ENCODE results near the gene THRB. TPM values are rescaled to one million over a fixed set of nuclear protein-coding genes. Genes with fewer than 3 reads are reported as not detected.

The THRB gene
- total and polyA plus RNA-seq, 12 donors, result 3.8 to 32.8 (median 26.0) TPM

DNA sequence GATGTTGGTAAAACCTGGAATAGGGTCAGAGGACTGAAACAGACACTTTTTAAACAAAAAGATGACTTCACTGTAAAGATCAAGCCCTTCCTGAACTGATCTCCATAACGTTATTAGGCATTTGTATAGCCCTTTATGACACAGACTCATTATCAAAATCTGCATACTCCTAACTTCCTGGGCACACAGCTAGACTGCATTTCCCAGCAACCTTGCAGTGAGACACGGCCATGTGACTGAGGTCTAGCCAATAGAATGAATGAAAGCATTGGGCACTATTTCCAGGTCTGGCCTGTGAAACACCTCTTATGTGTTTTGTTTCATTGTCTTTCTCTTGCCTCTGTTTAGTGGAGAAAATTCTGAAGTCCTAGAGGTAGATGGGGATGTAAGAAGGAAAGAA lies 279.1 kb downstream of the THRB start:
- no peak for DNase-seq
- H3K4me3 ChIP-seq, result no peak overlapping the region
- no peak for ATAC-seq
- WGBS, 2 donors, result 78 to 79% methylated on average over 2 of the region's 2 CpGs
- no peak for TF ChIP-seq CTCF (IDR thresholded peaks at IDR 0.05)
- intact Hi-C loops (cut with DNase I), result no loop called here
- no peaks in the 10 kb centered on the region for H3K36me3 ChIP-seq
- peaks cover 9 to 29% (median 18%) of the 10 kb centered on the region in 9 donors for H3K4me1 ChIP-seq
- no peaks in the 10 kb centered on the region for H3K27me3 ChIP-seq
- H3K27ac ChIP-seq, result no peak overlapping the region
- H3K9me3 ChIP-seq, result no peaks in the 10 kb centered on the region

DNA sequence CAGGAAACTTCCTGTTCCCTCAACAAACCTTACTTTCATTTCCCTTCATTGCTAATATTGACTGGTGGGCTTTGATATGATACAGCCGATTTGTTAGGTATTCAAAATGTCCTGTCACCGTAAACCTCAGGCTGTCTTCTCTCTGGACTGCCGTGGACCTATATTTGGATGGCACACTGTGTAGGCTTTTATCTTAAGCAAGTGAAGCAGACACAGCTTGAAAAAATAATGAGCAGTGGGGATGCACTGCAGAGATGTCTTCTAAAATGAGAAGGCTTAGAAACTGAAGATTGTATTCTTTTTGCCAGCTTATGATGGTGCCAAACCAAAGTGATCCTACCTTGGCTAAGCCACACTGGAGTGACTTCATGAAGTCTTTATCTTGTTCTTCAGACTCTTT lies 283.3 kb downstream of the THRB start:
- intact Hi-C loops (cut with DNase I), result no loop called here
- H3K9me3 ChIP-seq, result no peaks in the 10 kb centered on the region
- no peak for DNase-seq
- H3K36me3 ChIP-seq, result no peaks in the 10 kb centered on the region
- no peaks in the 10 kb centered on the region for H3K27me3 ChIP-seq
- no peak for ATAC-seq
- no peak for TF ChIP-seq CTCF (IDR thresholded peaks at IDR 0.05)
- peaks cover 8 to 24% (median 17%) of the 10 kb centered on the region in 9 donors for H3K4me1 ChIP-seq
- H3K4me3 ChIP-seq, result no peak overlapping the region
- no peak overlapping the region for H3K27ac ChIP-seq
- 76 to 78% methylated on average over 3 of the region's 3 CpGs for WGBS, 2 donors

GRCh38 chr3:24202071-24202470 lies 292.6 kb downstream of the THRB start:
- TF ChIP-seq CTCF (IDR thresholded peaks at IDR 0.05), result no peak
- intact Hi-C loops (cut with DNase I), result no loop called here
- H3K4me3 ChIP-seq, result no peak overlapping the region
- H3K9me3 ChIP-seq, result no peaks in the 10 kb centered on the region
- 84 to 85% methylated on average over 2 of the region's 2 CpGs for WGBS, 2 donors
- no peak for ATAC-seq
- H3K27me3 ChIP-seq, result no peaks in the 10 kb centered on the region
- DNase-seq, result no peak
- no peak overlapping the region for H3K27ac ChIP-seq
- H3K36me3 ChIP-seq, result no peaks in the 10 kb centered on the region
- H3K4me1 ChIP-seq, result no peaks in the 10 kb centered on the region

- no peak for TF ChIP-seq CTCF (IDR thresholded peaks at IDR 0.05)
- H3K27ac ChIP-seq, result no peak overlapping the region
- no peaks in the 10 kb centered on the region for H3K36me3 ChIP-seq
- H3K4me1 ChIP-seq, result no peaks in the 10 kb centered on the region
- intact Hi-C loops (cut with DNase I), result no loop called here
- no peaks in the 10 kb centered on the region for H3K9me3 ChIP-seq
- no peak for DNase-seq
- no peak overlapping the region for H3K4me3 ChIP-seq
- ATAC-seq, result no peak
- H3K27me3 ChIP-seq, result no peaks in the 10 kb centered on the region
- WGBS, 2 donors, result 96 to 100% methylated on average over 1 of the region's 1 CpG
Observed at GRCh38 chr3:24201301-24201700, 293.3 kb downstream of the THRB start.
